DLD1 (cell line): Measurements from ENCODE around the gene TNIK.

Experiments
- in situ Hi-C: cut with HindIII; loops from 2 replicates; pipeline ENCODE4 v1.10.0; 2017; ENCODE audit warnings: low sequenced_read_pairs

The TNIK gene

DNA sequence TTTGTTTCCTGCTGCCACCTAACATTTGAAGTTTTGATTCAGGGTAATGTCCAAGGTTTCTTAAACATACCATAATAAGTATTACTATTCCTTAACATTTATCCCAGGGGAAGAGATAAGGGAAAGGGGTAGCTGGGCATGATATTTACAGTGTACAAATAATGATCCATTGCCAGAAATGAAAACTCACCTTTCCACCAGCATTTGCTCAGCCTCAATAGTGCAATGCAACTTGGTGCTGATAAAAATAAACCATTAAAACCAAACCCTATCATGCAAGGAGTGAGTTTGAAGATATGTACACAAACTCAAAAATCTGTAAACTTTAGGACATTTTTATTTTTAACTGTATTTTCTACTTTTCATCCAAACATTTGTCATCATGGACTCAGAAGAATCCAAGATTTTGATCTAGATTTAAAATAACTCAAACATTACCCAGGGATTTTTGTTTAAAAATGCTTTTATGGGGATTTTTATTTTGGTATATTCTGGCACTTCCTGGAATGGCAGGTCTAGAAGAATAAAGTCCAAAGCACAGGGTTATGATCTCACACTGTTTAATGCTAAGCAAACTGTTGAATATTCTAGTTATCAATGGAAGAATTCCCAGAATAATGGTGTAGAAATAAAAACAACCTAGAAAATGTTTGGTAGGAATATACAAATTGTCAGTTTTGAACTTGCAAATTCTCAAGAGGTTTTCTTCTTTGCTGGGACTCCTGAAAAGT is 401.2 kb downstream of the TNIK start:
- in situ Hi-C loops: no loop called here

DNA sequence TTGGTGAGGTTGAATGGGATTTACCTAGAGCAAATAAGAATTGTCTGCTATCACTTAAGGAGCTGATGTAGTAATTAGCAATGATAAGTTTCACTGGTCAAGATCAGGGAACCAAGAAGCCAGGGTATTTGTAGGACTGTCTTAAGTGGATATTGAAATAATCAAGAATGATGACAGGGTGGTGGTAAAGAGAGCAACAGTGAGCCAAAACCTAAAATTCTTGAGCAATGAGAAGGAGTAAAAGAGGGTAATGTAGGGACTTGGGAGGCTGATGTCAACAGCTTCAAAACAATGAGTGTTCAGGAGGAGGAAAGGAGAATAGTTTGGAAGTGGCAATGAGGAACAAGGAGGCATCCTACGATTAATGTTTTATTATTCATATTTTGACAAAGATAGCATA is 402.1 kb downstream of the TNIK start:
- in situ Hi-C loops: no loop called here

DNA sequence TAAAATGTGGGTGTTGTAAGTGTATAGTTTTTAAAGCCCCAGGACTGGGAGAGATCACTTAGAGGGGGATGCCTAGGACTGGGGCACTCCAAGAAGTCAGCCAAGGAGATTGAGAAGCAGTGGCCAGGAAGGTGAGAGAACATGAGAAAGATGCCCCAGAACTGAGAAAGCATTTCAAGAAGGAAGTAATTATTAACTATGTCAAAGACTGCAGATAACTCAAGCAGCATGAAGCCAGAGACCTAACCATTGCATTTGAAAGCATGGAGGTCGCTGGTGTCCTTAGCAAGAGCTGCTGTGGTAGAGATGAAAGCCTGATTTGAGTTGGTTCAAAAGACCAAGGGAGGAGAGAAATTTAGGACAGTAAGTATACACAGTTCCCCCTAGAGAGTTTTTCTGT is 403.1 kb downstream of the TNIK start:
- in situ Hi-C loops: no loop called here

DNA sequence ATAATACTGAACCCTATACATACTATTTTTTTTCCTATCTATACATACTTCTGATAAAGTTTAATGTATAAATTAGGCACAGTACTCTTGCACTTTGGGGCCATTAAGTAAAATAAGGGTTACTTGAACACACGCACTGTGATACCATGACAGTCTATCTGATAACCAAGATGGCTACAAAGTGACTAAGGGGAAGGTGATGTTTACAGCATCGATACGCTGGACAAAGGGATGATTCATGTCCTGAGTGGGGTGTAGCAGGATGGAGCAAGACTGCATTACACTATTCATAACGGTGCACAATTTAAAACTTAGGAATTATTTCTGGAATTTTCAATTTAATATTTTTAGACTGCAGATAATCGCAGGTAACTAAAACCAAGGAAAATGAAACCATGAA is 403.7 kb downstream of the TNIK start:
- in situ Hi-C loops: no loop called here

DNA sequence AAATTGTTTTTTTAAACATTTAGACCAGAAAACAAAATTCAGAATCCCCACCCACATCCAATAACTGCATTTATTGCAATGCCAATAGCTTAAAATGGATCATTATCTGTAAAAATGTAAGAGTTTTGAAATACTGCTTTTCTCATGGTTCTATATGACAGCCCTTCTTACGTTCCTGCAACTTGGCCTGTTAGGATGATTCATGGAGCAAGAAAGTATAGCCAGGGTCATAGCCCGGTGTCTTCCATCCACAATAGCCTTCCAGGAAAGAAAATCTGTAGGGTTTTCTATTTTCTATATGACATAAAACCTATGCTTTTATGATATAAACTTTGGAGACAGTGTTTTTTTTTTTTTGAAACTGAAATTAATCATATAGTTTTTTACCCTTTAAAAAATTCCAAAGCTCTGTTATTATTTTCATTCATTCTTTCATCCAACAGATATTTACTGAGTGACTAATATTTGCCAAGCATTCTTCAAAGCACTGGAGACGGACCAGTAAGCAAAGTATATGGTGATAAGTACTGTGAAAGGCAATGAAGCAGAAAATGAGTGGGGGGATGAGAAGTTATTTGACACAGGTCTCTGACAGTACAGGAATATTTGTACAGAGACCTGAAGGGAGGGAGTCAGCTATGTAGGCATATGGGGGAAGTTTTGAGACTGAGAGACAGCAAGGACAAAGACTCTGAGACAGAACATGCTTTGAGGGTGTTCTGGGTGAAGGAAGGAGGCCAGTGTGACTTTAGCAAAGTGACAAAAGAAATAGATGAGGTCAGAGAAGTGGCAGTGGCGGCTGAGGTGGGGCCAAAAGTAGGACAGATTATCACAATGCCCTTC is 404.6 kb downstream of the TNIK start:
- in situ Hi-C loops: no loop called here

DNA sequence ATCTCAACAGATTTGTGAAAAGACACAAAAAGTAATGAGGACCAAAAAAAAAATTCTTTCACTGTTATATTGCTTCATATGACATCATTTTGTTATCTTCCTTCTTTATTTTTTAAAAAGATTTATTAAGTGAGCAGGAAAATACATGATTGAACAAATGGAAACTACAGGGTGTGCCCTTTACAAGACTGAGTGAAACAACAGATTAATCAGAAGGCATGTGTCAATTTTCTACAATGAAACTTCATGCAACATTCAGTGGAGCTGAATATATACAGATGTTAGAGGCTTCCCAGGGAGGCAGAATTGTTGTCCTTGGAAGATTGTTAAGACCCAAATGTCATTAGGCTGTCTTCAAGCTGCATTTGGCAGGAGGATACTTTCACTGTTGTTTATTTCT is 405.3 kb downstream of the TNIK start:
- in situ Hi-C loops: no loop called here

DNA sequence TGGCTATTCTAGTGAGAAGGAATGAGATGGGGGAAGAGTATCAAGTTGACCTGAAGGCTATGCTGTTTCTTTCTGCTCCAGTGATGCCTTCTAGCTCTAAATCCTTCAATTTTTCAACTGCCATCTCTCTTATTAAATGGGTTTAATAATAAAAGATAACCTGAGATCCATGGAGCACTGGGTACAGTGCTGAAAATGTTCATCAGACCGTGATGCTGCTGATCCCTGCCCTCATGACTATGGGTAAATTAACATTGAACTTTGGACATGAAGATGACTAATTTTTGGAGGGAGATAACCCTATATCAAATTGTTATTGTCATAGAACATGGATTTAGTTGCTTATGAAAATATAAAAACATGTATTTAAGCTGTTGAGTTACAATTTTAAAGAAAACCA is 406.0 kb downstream of the TNIK start:
- in situ Hi-C loops: no loop called here

DNA sequence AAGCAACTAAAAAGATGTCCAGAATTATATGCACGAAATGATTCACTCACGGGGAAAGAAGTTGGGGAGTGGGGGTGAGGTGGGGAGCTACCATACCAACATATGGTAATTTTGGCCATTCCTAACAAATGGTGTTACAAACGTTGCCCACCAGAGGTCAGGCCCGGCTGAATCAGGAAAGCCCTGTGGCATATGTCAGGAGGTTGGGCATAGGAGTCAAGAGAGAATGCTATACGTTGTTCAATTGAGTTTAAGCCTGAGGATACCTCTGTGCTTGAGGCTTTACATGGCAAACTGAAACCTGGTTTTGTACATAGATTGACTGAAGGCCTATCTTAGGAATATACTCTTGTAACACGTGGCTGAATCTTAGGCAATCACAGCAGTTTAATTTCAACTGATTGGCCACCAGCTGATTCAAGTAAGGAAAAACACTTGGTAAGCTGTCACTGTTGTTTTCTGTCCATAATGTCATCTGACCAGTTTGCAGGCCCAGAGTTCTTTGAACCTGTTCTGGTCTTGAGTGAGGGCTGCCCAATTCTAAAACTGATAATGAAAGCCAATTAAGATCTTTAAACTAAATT is 410.3 kb downstream of the TNIK start:
- in situ Hi-C loops: no loop called here

DNA sequence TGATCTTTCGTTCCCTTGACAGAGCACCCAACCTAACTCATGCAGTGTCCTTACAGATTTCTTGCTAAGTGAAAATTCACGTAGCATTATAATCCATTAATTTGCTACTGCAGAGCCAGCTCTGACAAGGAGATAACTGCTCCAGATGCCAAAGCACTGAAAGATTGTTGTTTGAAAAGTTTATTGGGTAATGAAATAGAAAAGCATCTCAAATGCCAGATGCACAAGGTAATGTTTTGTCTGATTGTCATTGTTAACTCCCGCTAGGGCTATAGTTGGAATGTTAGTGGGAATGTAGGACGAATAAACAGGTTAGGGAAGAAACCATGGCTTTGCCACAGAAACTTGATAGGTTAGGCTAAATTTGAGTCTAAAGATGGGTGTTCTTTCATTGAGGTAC is 413.4 kb downstream of the TNIK start:
- in situ Hi-C loops: no loop called here

DNA sequence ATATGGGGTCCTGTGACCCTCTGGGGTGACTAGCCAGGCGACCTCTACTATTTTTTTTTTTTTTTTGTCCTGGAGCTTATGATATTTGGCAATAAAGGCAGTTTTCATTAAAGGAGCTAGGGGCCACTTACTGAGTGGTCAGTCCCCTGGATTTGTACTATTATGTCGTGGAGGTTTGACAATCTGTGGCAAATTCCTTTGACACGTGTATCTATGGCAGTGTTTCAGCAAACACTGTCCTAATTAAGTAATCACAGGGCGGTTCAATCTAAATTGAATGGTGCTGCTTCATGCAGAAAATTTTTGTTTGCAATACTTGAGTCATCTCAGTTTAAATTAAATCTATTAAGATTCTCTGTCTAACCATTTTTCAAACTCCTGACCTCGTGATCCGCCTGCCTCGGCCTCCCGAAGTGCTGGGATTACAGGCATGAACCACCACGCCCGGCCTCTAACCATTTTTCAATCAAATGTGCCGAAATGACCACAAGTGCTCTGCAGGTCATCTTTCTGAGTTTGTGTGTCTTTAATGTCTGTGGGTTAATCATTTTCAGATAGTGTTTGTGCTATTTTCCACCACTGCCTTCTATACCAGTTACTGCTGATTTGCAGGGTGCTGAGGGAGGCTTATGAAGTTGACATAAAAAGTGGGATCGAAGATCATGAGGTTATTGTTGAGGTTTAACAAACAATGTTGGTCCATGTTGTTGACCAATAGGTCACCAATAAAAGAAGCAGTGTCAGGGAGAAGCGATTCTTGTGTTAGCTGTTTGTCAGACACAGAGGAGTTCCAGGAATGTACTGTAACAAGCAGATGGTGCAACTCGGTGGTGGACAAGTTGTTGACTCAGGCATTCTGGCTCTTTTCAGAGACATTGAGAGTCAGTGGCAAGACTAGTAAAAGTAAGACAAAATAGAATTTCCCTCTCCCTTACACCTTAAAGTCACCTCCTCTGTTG is 415.1 kb downstream of the TNIK start:
- in situ Hi-C loops: no loop called here

DNA sequence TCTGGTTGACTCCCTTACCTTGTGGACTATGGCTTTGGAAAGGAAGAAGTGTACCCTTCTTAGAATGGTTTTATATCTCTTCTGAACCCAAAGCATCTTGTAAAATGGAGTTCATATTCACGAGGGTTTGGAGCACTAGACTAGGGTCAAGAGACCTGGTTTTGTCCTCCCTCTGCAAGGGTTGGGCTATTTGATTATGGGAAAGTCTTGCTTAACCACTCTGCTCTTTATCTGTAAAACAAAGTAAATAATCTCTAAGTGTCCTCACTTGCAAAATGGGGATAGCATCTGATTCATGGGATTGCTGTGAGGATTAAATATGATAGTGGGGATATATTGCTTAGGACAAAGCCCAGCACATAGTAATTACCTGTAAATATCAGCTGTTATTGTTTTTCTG is 415.8 kb downstream of the TNIK start:
- in situ Hi-C loops: no loop called here

DNA sequence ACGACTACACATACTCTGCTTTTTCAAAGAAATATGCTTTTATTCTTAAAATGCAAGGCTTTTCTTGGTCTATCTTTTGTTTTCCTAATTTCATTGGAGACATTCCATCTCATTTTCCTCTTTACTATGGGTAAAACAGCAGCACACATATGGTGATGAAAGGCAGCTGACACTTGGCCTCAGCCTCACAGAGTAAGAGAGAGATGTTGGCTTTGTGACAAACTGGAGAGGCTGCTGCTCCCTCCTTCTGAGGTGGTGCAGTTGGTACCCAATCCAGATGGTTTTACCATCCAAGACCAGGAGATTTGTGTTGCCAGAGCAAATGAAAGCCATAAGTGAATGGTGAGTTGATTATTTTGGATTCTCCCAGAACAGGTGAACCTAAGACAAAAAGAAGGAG is 420.5 kb downstream of the TNIK start:
- in situ Hi-C loops: no loop called here

DNA sequence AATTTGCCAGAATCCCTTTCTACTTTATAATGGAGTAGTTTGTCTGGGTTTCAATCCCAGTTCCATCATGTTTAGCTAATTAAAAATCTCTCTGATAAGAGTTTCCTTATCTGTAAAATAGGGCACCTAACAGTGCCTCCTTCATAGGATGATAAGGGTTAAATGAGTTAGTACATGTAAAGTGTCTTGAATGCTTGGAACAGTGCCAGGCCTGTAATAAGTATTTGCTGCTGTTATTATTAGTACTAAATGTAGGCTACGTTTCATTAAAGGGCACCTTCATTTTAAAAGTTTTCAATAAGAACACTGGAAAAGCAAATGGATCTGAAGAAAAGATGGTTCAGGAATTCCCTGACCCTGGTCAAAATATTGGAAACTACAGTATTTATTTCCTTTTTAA is 421.9 kb downstream of the TNIK start:
- in situ Hi-C loops: no loop called here

DNA sequence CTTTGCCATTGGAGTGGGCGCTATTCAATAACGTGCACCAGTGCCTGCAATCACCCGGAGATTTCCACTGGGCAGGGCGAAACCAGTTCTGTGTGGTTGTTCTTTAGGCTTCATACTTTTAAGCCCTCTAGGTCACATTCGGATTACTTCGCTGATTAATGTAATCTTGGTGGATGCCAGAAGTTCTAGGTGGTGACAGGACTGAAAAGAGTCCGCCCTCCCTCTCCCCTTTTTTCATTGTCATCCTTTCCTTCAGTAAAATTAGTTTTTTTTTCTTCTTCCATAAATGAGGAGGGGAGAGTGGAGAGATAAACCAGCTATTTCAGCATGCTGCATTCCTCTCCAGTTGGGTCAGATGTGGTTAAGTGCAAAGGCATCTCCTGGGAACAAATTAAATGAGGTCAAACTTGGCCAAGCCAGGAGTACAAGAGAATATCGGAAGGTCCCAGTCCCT is 431.4 kb downstream of the TNIK start:
- in situ Hi-C loops: no loop called here

DNA sequence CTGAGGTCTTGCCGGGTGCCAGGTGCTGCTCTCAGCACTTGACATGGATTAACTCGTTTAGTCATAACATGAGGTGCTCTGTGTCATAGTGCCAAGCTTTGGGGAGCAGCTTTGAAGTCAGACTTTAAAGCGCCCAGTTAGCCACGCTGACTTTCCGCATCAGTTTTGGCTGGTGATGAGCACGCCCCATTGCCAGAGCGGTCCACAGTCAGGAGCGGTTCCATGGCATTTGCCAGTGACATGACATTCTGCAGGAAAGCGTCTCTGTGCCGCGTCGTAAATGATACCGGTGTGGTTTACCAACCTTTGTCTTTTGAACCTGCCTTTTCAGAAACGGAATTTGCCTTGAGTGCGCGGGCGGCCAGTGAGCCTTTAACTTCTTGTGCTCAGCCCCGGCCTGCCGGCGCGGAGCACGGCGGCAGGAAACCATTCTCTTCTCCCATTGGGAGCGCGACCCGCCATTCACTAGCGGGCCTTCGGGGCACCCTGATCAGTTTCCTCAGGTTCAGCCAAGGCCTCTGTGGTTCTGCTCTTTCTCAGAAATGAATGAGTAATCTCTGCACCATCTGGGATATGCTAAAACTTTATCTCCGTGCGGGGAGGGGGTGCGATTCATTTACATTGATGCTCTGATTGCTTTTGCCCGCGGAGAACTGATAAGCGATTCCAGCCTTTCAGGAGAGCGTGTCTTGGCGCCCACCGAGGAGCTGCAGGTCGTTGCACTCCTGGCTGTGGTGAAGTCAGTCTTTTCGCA is 432.0 kb downstream of the TNIK start:
- in situ Hi-C loops: no loop called here

DNA sequence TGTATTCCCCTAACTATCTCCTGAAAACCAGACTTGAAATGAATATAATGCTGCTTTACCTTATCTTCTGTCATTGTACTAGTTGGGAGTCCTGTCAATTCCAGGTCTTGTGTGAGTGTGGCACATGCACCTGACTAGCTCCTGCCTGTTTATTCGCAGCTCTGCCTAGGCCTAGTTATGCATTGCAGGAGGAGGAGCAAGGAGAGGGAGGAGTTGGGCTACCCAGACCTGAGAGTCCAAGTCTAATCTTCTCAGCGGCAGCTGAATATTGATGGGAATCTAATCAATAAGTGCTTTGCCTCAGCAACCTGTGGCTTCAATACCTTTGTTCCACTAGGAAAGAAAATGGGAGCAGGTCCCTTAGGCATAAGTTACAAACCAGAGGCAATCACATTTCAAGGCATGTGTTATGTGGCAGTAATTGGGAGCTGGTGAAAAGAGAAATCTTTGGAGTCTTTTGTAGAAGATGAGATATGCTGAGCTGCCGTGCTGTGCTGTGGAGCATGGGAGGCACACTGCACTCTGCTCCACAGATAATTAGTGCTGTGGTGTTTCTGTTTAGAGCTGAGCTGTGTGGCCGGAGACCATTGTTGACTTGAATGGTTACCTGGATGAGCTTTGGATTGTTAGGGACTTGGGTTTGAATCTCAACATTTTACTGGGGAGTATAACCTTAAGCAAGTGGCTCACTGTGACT is 433.5 kb downstream of the TNIK start, which contains the start of gene SLC2A2:
SLC2A2 (minus strand) TSS at position 124 of the 697 bp plus-strand sequence; CDS start at position 74, 50 bp downstream.
- in situ Hi-C loops: no loop called here

DNA sequence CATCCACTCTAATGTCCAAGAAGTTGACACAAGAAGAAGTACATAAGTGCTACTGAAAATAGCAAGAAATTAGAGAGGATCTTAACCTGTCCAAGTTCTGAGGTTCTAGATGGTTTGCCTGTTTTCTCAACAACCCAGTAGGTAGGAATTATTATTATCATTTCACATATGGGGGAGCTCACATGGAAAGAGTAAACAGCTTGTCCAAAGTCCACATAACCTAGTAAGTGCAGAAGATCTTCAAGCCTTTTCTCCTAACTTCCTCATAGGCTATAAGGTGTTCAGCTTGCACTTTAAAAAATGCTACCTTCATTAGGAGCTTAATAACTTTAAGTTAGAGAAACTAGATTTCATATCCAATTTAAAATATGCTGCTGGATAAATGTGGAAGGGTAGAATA is 436.6 kb downstream of the TNIK start:
- in situ Hi-C loops: no loop called here

DNA sequence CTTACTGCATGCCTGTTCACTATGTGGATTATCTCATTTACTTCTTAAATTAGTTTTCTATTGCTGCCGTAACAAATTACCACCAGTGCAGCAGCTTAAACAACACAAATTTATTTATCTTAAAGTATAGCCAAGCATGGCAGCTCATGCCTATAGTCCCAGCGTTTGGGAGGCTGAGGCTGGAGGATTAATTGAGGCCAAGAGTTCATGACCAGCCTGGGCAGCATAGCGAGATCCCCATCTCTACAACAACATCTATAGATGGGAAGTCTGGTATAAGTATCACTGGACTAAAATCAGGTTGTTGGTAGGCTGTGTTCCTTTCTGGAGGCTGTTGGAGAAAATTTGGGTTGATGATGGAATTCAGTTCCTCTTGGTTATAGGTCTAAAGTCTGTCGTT is 438.8 kb downstream of the TNIK start:
- in situ Hi-C loops: no loop called here

DNA sequence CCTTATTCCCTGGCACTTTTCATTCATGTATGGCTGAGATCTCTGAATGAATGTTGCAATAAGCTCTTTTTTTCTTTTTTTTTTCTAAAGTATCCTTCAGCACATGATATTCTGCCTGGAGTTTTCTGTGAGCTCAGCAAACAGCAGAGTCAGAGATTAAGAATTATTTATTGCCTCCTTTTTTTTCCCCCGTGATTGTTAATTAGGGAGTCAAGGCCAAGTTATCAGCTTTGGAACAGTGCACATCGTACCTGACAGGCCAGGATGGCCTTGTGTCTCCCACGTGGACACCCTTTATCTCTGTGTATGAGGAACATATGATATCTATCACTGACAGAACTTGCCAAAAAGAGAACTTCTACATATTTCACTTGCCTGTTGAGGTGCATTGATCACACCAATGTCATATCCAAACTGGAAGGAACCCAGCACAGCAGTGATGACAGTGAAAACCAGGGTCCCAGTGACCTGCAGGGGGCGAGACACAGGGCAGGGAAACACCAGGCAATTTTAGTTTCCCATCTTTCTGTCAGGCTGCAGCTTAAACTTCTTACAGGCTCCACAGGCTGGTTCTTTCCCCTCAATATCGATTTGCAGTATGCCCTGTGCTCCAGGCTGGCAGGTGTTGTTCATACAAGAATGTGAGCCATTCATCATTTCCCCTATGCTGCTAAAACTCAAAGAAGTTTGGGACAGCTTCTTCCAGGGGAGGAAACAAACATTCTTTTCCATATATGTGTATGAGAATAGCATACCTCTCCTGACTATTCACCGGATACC is 441.9 kb downstream of the TNIK start:
- in situ Hi-C loops: no loop called here
